DOHH2 (cell line): Measurements from ENCODE around the gene MEGF11.

Experiments
- H3F3A ChIP-seq: fragments of 200-600 bp; sonication (generic), shearing (Covaris generic); 2 replicates; pipeline ENCODE4 v1.6.0; 2016; ENCODE audit warnings: antibody characterized with exemption, mild to moderate bottlenecking; ENCODE audit not compliant: control insufficient read depth, insufficient read depth
- H3K27ac ChIP-seq: fragments of 200-600 bp; sonication (generic); 2 replicates; pipeline ENCODE4 v1.5.1; 2014; ENCODE audit warnings: low read depth, mild to moderate bottlenecking, low read length, moderate library complexity
- H3K27me3 ChIP-seq: fragments of 200-600 bp; sonication (generic); 2 replicates; pipeline ENCODE4 v1.6.1; 2014; ENCODE audit warnings: mild to moderate bottlenecking, low read length, mixed read lengths; ENCODE audit not compliant: control insufficient read depth
- H3K36me3 ChIP-seq: fragments of 200-600 bp; sonication (generic); 2 replicates; pipeline ENCODE4 v1.6.1; 2014; ENCODE audit warnings: mild to moderate bottlenecking, low read length, moderate library complexity, mixed read lengths; ENCODE audit not compliant: control insufficient read depth
- H3K4me1 ChIP-seq: fragments of 200-600 bp; sonication (generic); 2 replicates; pipeline ENCODE4 v1.6.1; 2014; ENCODE audit warnings: mild to moderate bottlenecking, low read length, mixed read lengths; ENCODE audit not compliant: control insufficient read depth
- H3K4me2 ChIP-seq: fragments of 200-600 bp; sonication (generic); 2 replicates; pipeline ENCODE4 v1.6.0; 2014; ENCODE audit warnings: mild to moderate bottlenecking, low read length, moderate library complexity
- H3K4me3 ChIP-seq: fragments of 200-600 bp; sonication (generic); 2 replicates; pipeline ENCODE4 v1.5.1; 2014; ENCODE audit warnings: mild to moderate bottlenecking, low read length, mixed read lengths
- H3K79me2 ChIP-seq: fragments of 200-600 bp; sonication (generic); 2 replicates; pipeline ENCODE4 v1.6.1; 2014; ENCODE audit warnings: mild to moderate bottlenecking, low read length, mixed read lengths; ENCODE audit not compliant: control insufficient read depth
- H3K9me2 ChIP-seq: fragments of 200-600 bp; sonication (generic); replicated peaks from 2 replicates; pipeline ENCODE4 v1.6.1; 2014; ENCODE audit warnings: mild to moderate bottlenecking, low read length, mixed read lengths; ENCODE audit not compliant: control insufficient read depth
- H3K9me3 ChIP-seq: fragments of 200-600 bp; sonication (generic); 2 replicates; pipeline ENCODE4 v1.6.1; 2014; ENCODE audit warnings: antibody characterized with exemption, low read length, mixed read lengths; ENCODE audit not compliant: control insufficient read depth, insufficient read depth
- H4K20me1 ChIP-seq: fragments of 200-600 bp; sonication (generic); 2 replicates; pipeline ENCODE4 v1.6.0; 2014; ENCODE audit warnings: low read depth, mild to moderate bottlenecking, antibody characterized with exemption, low read length, moderate library complexity; ENCODE audit not compliant: control insufficient read depth, insufficient read depth
- CTCF ChIP-seq: fragments of 200-600 bp; sonication (generic); IDR thresholded peaks from one replicate; pipeline ENCODE4 v1.5.1; 2014; ENCODE audit warnings: antibody characterized with exemption, mild to moderate bottlenecking, low read depth, low read length; ENCODE audit not compliant: poor library complexity, severe bottlenecking
- EZH2phosphoT487 ChIP-seq: fragments of 200-600 bp; sonication (generic); IDR thresholded peaks from 2 replicates; pipeline ENCODE4 v1.6.1; 2017; ENCODE audit warnings: borderline replicate concordance, mild to moderate bottlenecking, antibody characterized with exemption, low read length, moderate library complexity, mixed read lengths

The MEGF11 gene

GRCh38 chr15:66233487-66234415 lies 19.8 kb downstream of the MEGF11 start:
- Histone ChIP-seq H4K20me1 (no peaks in the 10 kb centered on the region), H3K36me3 (peaks cover 53% of the 10 kb centered on the region), H3K9me3 (no peaks in the 10 kb centered on the region), H3F3A (no peaks in the 10 kb centered on the region), H3K27me3 (no peaks in the 10 kb centered on the region), H3K4me3 (no peak overlapping the region), H3K27ac (no peak overlapping the region), H3K4me1 (peaks cover 43% of the 10 kb centered on the region), H3K9me2 (no peaks in the 10 kb centered on the region), H3K79me2 (peaks cover 100% of the 10 kb centered on the region), H3K4me2 (no peak overlapping the region)
- no peak for TF ChIP-seq EZH2phosphoT487
- peak; percentile 67 for TF ChIP-seq CTCF

GRCh38 chr15:66232267-66232625 lies 21.3 kb downstream of the MEGF11 start:
- peaks cover 100% of the 10 kb centered on the region for H3K79me2 ChIP-seq
- TF ChIP-seq EZH2phosphoT487 (no peak), CTCF (no peak)
- H3K27me3 ChIP-seq: no peaks in the 10 kb centered on the region
- H4K20me1 ChIP-seq: no peaks in the 10 kb centered on the region
- peaks cover 57% of the 10 kb centered on the region for H3K36me3 ChIP-seq
- peaks cover 43% of the 10 kb centered on the region for H3K4me1 ChIP-seq
- H3K27ac ChIP-seq: no peak overlapping the region
- no peaks in the 10 kb centered on the region for H3F3A ChIP-seq
- no peak overlapping the region for H3K4me2 ChIP-seq
- H3K4me3 ChIP-seq: no peak overlapping the region
- H3K9me2 ChIP-seq: no peaks in the 10 kb centered on the region
- H3K9me3 ChIP-seq: no peaks in the 10 kb centered on the region

DNA sequence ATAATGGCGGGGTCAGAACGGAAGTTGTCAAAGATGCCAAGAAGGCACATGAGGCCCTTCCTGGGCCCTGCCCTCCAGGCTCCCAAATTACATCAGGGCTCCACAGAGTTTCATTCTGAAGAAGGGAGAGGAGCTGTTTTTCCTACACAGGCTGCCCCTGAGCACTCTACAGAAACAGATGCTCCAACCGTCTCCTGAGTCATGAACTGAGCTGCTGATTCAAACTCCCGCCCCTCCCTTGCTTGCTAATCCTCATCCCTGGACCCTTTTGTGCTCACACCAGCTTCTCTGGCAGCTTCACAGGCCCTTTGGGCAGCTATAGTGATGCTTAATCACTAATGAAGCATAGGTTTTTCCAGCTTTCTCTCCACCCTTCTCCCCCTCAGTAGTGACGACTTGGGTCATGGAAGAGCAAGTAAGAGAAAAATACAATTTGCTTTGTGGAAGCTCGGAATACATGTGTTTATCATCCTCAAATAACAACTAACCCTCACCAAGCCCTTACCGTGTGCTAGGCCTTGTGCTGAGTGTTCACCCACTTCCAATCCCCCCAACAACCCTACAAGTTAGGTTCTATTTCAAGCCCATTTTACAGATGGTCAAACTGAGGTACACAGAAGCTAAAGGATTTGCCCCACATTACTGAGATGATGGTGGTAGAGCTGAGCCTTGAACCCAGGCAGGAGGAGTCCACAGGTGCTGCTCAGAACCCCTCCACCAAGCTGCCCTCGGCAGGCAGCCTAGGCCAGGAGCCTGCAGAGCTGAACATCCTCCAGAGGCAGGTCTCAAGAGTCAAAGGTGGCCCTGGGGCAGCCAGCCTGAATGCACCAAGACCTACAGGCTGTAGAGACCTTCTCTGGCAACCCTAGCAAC lies 21.9 kb downstream of the MEGF11 start:
- Histone ChIP-seq H3K4me1 (peaks cover 43% of the 10 kb centered on the region), H3K79me2 (peaks cover 99% of the 10 kb centered on the region)
- TF ChIP-seq EZH2phosphoT487 (no peak), CTCF (no peak)

More for the DNA sequence above, 21.9 kb downstream of the MEGF11 start:
- Histone ChIP-seq H3K27ac (no peak overlapping the region), H3K4me2 (peak overlapping the region; percentile 60; the same call in 1 of the 2 replicates), H3K27me3 (no peaks in the 10 kb centered on the region), H3K9me2 (no peaks in the 10 kb centered on the region), H3F3A (no peaks in the 10 kb centered on the region), H3K36me3 (peaks cover 55% of the 10 kb centered on the region), H4K20me1 (no peaks in the 10 kb centered on the region), H3K4me3 (no peak overlapping the region), H3K9me3 (no peaks in the 10 kb centered on the region)
